GM19372 (cell line): Measurements from ENCODE around the gene NDUFB2.
"Not testable (repeated sequence)": the region's sequence is repeated elsewhere in the genome, so short reads cannot be mapped to it uniquely, and the experiment has no call there.

Source experiments
- ATAC-seq: cut with Tn5 transposase; IDR thresholded peaks from one replicate; pipeline ENCODE4 v1.9.1; 2021; ENCODE audit warnings: mild to moderate bottlenecking, low read depth, moderate library complexity; ENCODE audit not compliant: unreplicated experiment

NDUFB2 gene

DNA sequence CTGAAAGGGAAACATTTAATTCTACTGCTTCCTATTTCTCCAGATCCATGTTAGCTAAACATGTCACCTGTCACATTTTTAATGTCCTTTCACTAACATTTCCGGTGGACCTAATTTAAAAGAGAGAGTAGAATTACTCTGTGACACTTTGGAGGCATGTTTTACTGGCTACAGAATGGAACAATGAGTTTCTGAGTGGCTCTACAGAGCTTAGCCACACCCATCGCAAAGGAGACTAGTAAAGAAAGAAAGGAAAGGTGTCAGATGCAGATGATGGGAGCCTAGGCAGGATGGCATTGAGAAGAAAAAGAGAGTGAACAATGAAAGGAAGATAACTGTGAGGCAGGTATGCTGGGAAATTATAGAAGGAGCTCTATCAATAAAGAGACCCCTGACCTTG is 35.9 kb downstream of the NDUFB2 start:
- ATAC-seq = no peak

DNA sequence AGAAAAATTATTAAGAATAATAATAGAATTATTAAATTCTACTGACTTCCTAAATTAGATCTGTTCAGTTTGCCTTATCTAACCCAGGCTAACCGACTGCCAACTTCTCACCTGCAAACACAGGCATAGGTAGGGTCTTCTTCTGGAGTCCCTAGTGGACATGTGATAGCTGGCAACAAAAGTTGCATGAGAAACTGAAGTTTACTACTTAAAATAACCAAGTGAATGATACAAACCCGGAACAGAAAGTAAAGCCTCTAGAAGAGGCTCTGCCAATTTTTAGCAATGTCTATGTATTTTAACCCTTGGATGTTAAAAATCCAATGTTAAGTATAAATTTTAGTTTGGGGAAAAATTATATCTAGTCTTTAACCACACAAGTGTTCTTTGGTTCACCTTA is 37.6 kb downstream of the NDUFB2 start:
- ATAC-seq = no peak

DNA sequence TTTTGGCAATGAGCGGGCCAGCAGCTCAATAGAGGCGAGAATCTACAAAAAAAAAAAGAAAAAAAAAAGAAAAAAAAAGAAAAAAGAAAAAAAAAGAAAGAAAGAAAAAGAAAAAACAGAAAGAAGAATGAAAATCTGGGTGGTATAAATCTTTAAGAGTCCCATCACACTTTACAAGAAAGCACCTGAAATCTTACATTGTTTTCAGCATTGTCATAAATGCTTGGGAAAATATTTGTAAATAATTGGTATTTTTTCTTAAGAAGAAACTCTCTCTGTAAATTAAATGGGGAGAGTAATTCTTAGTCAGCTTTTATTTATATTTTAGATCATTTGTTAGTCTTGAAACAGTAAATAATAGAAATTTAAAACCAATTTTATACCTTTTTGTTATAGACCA is 38.2 kb downstream of the NDUFB2 start:
- ATAC-seq = no peak

DNA sequence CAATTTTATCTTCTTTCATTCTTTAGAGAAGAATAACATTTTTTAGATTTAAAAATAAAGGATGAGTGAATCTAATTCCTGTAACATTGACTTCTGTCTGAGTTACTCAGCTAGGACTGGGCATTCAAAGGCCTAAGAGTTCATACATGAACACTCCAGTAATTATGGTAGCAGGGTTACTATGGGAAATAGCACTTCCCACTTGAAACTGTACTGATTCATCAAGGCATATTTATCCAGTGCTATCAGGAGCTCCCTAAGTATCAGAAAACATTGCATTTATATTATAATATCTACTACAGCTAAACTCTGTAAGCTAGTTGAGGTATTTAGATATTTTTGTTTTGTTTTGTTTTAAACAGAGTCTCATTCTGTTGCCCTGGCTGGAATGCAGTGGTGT is 41.8 kb downstream of the NDUFB2 start:
- ATAC-seq = no peak

DNA sequence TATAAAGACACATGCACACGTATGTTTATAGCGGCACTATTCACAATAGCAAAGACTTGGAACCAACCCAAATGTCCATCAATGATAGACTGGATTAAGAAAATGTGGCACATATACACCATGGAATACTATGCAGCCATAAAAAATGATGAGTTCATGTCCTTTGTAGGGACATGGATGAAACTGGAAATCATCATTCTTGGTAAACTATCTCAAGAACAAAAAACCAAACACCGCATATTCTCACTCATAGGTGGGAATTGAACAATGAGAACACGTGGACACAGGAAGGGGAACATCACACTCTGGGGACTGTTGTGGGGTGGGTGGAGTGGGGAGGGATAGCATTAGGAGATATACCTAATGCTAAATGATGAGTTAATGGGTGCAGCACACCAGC is 46.7 kb downstream of the NDUFB2 start:
- ATAC-seq = not testable (repeated sequence)

DNA sequence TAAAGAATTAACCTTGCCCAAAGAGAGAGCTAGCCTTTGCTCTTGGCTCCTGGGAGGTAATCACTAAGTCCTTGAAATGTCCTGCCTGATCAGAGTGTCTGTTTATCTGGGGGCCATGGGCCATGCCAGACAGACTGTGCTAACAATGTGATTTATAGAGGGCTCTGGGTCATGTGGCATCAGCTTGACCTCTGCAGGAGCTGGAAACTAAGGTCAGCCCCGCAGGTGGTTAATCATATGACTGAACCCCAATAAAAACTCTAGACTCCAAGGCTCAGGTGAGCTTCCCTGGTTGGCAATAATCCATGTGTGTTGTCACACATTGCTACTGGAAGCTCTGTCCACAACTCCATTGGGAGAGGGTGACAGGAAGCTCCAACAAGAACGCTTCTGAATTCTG is 47.5 kb downstream of the NDUFB2 start:
- no peak for ATAC-seq

DNA sequence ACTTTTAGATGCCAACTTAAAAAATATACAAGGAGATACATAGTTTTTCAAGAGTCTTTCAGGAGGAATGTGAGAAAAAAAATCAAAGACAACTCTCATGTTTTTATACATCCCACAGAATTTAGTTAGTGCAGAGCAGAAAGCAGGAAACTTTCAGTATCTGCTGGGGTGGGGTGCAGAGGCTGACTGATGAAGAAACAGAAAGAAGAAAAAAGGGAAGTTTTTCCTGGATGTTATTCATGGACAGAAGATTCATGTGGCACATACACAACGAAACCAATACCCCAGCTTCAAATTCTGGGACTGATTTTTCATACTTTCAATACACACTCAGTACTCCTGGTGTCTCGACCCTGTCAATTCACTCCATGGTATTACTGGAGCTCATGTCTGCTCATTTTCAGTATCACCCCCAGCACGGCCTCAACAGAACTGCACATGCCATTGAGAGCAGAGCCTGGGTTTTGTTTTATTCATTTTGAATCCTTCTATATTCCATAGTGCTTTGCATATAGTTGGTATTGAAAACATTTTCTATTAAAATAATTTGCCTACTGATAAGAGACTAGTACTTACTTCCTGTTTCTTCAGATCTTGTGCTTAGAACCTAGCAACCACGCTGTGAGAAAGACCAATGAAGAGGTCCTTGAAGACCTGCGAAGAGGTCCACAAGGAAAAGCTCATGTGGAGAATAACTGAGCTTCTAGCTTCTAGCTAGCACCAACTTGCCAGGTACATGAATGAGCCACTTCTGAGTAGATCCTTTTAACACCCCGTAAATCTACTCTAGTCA is 49.0 kb downstream of the NDUFB2 start:
- ATAC-seq = no peak

DNA sequence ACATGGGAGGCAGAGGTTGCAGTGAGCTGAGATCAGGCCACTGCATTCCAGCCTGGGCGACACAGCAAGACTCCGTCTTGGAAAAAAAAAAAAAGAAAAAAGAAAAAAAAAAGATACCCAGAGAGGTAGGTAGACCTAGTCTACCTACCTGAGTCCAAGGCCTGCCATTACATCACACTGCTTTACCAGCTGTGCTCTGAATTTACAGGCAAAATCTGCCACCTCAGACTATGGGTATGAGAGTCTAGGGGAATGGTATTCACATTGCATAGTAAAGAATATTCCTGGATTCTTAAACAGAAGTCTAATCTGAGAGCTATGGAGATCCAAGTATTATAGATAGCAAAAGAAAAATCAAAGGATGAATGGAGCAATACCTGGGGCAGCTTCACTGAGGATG is 50.2 kb downstream of the NDUFB2 start:
- ATAC-seq = no peak

DNA sequence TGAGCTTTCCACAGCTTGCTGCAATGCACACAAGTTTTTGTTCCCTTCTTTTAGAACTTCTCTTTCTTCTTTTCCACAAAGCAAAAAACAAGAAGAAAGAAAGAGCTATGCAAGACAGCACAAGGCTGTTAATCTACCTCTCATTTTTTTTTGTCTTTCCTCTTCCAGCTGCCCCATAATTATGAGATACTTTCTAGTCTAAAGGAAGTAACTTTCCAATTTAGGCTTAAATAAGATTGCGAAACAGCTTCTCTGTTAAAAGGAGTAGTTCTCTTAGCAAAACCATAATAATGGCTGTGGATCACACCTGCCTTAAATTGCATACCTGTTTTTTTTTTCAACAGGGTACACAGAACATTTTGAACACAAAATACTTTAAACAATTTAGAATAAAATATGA is 56.0 kb downstream of the NDUFB2 start:
- ATAC-seq = no peak

DNA sequence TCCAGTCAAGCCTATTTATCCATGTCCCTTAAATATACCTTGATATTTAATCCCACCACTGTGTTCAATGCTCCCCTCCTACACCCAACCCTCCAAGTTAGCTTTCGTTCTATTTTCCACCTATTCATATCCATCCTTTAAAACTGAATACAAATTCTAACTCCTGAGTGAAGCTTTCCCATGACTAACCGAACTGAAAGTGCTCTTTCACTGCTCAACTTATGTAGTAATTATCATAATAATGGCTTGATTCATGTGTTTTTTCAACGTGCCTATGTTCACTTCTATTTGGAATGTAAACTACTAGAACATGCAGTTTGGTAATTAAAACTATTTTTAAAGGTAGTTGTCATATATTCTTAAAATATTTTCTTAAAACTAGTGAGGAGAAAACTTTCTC is 58.0 kb downstream of the NDUFB2 start:
- ATAC-seq = no peak
